ENCODE data around the gene KCNJ8.

The KCNJ8 gene

DNA sequence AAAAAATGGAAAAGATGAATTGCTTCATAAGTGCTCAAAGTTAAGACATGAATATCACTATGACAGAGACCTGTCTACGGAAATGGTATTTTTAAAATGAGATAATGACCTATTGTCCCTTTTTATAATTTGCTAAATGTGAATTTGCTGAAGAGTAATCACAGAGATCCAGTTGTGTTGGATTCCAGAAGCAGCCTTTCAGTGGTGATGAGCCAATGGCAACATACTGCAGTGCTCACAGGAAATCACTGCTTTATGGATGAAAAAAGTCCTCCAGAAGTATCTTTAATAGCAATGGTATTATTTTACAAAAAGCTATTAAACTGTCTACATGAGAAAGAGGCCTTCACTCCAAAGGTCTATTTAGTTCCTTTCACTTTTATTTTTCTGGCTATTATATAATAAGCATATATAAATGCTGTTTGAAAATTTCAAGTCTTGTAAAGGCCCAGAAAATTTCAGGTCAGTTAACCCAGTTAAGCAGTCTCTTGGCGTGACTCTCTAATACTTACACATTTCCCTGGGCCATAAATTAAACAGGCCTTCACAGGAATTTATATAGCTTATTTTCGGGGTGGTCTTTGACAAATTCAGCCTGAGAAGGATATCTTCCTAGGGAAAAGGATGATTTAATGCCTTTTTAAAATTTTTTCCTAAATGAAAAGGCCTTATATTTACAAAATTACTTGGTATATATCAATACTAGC, 55.4 kb downstream of the KCNJ8 start:
- Histone ChIP-seq H3K27ac (no peak overlapping the region), H3K4me3 (no peak overlapping the region)

DNA sequence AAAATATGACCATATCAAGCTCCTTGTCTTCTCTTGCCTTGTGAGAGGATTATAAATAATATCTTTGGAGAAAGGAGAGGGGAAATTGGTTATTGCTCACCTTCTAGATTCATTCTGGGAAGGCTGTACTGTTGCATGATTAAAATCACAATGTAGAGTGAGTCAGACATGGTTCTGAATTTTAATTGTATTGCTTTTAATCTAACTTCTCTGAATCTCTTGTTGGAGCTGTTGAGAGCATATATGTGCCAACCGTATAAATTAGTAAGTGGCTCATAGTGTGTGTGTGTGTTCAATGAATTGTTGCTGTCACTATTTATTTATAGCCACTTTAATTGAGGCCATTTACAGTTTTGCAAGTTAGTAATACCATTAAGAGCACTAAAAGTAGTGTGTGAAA, 56.1 kb downstream of the KCNJ8 start:
- H3K4me3 ChIP-seq, result no peak overlapping the region
- H3K27ac ChIP-seq, result no peak overlapping the region

DNA sequence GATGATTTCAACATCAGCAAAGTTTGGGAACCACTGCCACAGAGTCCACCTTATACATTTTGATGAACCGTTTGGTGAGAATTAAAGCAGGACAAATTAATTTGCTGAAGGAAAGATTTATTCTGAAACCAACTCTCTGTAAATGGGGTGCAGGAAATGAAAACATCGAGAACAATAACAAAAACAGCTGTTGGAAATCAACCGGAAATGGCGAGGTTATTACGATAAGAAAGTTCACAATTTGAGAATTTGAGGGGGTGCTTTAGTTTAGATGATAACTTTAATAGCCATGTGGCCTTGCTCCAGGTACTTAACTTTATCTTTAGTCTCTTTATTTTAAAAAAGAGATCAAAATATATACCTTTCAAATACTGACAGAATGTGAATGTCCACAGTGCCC, 56.7 kb downstream of the KCNJ8 start:
- H3K4me3 ChIP-seq, result no peak overlapping the region
- no peak overlapping the region for H3K27ac ChIP-seq

DNA sequence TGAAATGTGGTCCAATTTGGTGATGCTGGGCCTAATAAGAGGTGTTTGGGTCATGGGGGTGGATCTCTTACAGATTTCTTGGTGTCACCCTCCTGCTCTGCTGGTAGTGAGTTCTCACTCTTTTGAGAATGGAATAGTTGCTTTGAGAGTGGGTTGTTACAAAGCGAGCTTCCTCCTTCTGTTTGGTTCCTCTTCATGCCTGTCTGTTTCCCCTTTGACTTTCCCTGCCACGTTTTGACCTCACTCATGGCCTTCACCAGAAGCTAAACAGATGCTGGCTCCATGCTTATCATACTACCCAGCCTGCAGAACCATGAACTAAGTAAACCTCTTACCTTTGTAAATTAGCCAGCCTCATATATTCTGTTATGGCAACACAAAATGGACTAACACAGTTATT, 59.1 kb downstream of the KCNJ8 start:
- Histone ChIP-seq H3K4me3 (no peak overlapping the region), H3K27ac (no peak overlapping the region)

Data from skin epidermis (tissue), 12 donors.